ENCODE results near the gene SLC12A1. TPM values are rescaled to one million over a fixed set of nuclear protein-coding genes. Genes with fewer than 3 reads are reported as not detected.

SLC12A1 gene
- total and polyA plus RNA-seq, 2 of the 8 experiments (the other 6 are each of a cell fraction or from before 2014, with no cell fraction given), result 0.63 to 1.0 TPM

DNA sequence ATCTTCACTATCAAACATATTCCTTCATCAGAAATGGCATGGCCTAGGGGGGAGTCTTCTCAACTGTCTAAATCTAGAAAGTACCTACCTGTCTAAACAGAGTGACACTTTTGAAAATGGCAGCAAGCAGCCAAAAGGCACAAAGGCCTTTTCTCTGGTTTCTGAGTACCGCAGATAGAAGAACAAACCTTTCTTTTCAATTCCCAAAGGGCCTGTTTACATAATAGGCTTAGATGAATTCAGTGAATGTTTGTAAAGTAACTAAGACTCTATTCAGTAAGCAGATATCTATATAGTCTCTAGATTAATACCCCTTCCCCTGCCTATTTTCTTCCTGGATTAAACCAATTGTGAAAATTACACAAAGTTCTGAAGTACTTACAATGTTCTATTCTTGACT is 35.1 kb upstream of the SLC12A1 start:
- H2BK20ac ChIP-seq (ENCODE audit: low read length), result no peak overlapping the region
- H3K9me3 ChIP-seq (ENCODE audit: insufficient read depth in 2 of 2, low read depth in 1 of 2, low read length in 1 of 2), result no peaks in the 10 kb centered on the region
- no peaks in the 10 kb centered on the region for H3K23me2 ChIP-seq (ENCODE audit: low read depth, low read length)
- no peak overlapping the region for H3K14ac ChIP-seq (ENCODE audit: insufficient read length)
- no peak overlapping the region for H3K4me2 ChIP-seq (ENCODE audit: insufficient read depth in 1 of 2, low read depth in 2 of 2, low read length in 2 of 2)
- H3K79me2 ChIP-seq (ENCODE audit: control insufficient read depth in 1 of 2, insufficient read depth in 2 of 2, low read length in 2 of 2), result peaks cover 6 to 88% of the 10 kb centered on the region in 2 experiments; a peak in 3 of 4 replicates
- no peak overlapping the region for H3K18ac ChIP-seq (ENCODE audit: extremely low read depth, low read length)
- H4K8ac ChIP-seq (ENCODE audit: extremely low read depth, insufficient read depth, low read length), result no peak overlapping the region
- no peak overlapping the region for H2AFZ ChIP-seq (ENCODE audit: low read length)
- H3K23ac ChIP-seq (ENCODE audit: insufficient read length), result no peak overlapping the region
- H2AK5ac ChIP-seq (ENCODE audit: low read depth, low read length), result no peak overlapping the region
- ChIA-PET CTCF (ENCODE audit: partially characterized antibody) (no interaction called here), POLR2A (ENCODE audit: partially characterized antibody) (no interaction called here)
- no peak overlapping the region for H3K9ac ChIP-seq (replicated peaks in 1 of 4; ENCODE audit: extremely low read depth in 1 of 4, low read depth in 3 of 4, low read length in 3 of 4)
- H3K27me3 ChIP-seq (replicated peaks in 1 of 4; ENCODE audit: control insufficient read depth in 3 of 4, extremely low read depth in 1 of 4, insufficient read depth in 3 of 4, low read length in 3 of 4), result no peaks in the 10 kb centered on the region
- H3K79me1 ChIP-seq (ENCODE audit: low read depth, low read length), result no peaks in the 10 kb centered on the region
- no peak for DNase-seq (ENCODE audit: low read depth in 1 of 2, low spot score in 2 of 2)
- no peak overlapping the region for H3K4ac ChIP-seq (replicated peaks; ENCODE audit: insufficient read length, low read depth, low read length)
- H2BK120ac ChIP-seq (replicated peaks; ENCODE audit: low read depth, low read length), result no peak overlapping the region
- no peak overlapping the region for H2BK12ac ChIP-seq (ENCODE audit: low read depth, low read length)
- no peak overlapping the region for H3K56ac ChIP-seq (replicated peaks; ENCODE audit: insufficient read length, low read depth, low read length)
- H3K4me1 ChIP-seq (replicated peaks in 1 of 4; ENCODE audit: control insufficient read depth in 3 of 4, insufficient read depth in 4 of 4, low read length in 3 of 4), result peaks cover 0 to 3% (median 0%) of the 10 kb centered on the region in 4 experiments; a peak in 1 of 7 replicates
- H4K91ac ChIP-seq (replicated peaks; ENCODE audit: insufficient read length, low read length), result no peak overlapping the region
- no peak overlapping the region for H3K4me3 ChIP-seq (ENCODE audit: extremely low read depth in 1 of 4, insufficient read depth in 2 of 4, low read depth in 3 of 4, low read length in 4 of 4)
- no peak overlapping the region for H3K27ac ChIP-seq (ENCODE audit: low read depth, low read length)
- H4K20me1 ChIP-seq (replicated peaks in 1 of 2; ENCODE audit: control insufficient read depth in 1 of 2, insufficient read depth in 2 of 2, low read length in 2 of 2), result no peaks in the 10 kb centered on the region
- no peak overlapping the region for H2BK5ac ChIP-seq (ENCODE audit: low read depth, low read length)
- 79% methylated on average over 1 of the region's 1 CpG; no CpG with 5 or more reads in 1 of the 2 experiments for WGBS, 2 experiments (ENCODE audit: extremely low coverage in 1 of 2, insufficient coverage in 1 of 2, insufficient read length in 1 of 2, insufficient replicate concordance in 2 of 2, low coverage in 1 of 2, low lambda C conversion rate in 2 of 2, missing lambda C conversion rate in 1 of 2)
- FAIRE-seq, result peak; percentile 24
- TF ChIP-seq POU5F1 (IDR thresholded peaks at IDR 0.05; ENCODE audit: low read depth, low read length), result no peak
- TF ChIP-seq BCL11A (IDR thresholded peaks at IDR 0.05; ENCODE audit: low read depth in 2 of 2, low read length in 2 of 2), result no peak
- no peak for TF ChIP-seq JUND (IDR thresholded peaks at IDR 0.05; ENCODE audit: low read length)
- TF ChIP-seq ASH2L (IDR thresholded peaks at IDR 0.05; ENCODE audit: low read length), result no peak
- TF ChIP-seq YY1 (IDR thresholded peaks at IDR 0.05; ENCODE audit: low read depth, low read length), result no peak
- TF ChIP-seq, protein P1, sequence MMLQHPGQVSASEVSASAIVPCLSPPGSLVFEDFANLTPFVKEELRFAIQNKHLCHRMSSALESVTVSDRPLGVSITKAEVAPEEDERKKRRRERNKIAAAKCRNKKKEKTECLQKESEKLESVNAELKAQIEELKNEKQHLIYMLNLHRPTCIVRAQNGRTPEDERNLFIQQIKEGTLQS (IDR thresholded peaks at IDR 0.05; ENCODE audit: insufficient read depth, low read depth, low read length), result no peak
- TF ChIP-seq HDAC6 (IDR thresholded peaks at IDR 0.05; ENCODE audit: low read depth, low read length), result no peak
- no peak for TF ChIP-seq USF2 (IDR thresholded peaks at IDR 0.05; ENCODE audit: low read length)
- TF ChIP-seq RFX5 (IDR thresholded peaks at IDR 0.05; ENCODE audit: borderline replicate concordance, low read depth, low read length), result no peak
- TF ChIP-seq SIN3A (conservative IDR thresholded peaks at IDR 0.05 in 1 of 2, IDR thresholded peaks at IDR 0.05 in 1 of 2; ENCODE audit: low read depth in 1 of 2, low read length in 2 of 2), result no peak
- no peak for TF ChIP-seq SIX5 (IDR thresholded peaks at IDR 0.05; ENCODE audit: low read depth, low read length)
- no peak for TF ChIP-seq CREB1 (IDR thresholded peaks at IDR 0.05)
- no peak for TF ChIP-seq NANOG (IDR thresholded peaks at IDR 0.05; ENCODE audit: insufficient read depth, low read depth, low read length, poor library complexity, severe bottlenecking)
- TF ChIP-seq CBX5 (IDR thresholded peaks at IDR 0.05; ENCODE audit: low read depth, low read length), result no peak
- H4K5ac ChIP-seq (ENCODE audit: insufficient read length, low read depth, low read length), result no peak overlapping the region
- H2BK15ac ChIP-seq (ENCODE audit: low read length), result no peak overlapping the region
- H3K36me3 ChIP-seq (ENCODE audit: control insufficient read depth in 2 of 4, insufficient read depth in 4 of 4, low read length in 3 of 4), result peaks cover 0 to 23% (median 3%) of the 10 kb centered on the region in 4 experiments; a peak in 2 of 8 replicates

Measured in H1 (cell line).